HepG2 (cell line): ENCODE results near the gene MRPL43. TPM values are rescaled to one million over a fixed set of nuclear protein-coding genes. Genes with fewer than 3 reads are reported as not detected.

Experiments
- ATAC-seq: fragments of 200-7000 bp; cut with Tn5 transposase; 3 replicates; pipeline ENCODE4 v1.9.1; 2020; ENCODE audit warnings: mild to moderate bottlenecking, moderate library complexity
- BruUV-seq: library from RNA; stranded (reverse); fragments of 400-500 nt; replicated peaks from 2 replicates; lab custom pipeline; 2021; lab: Mats Ljungman, UMichigan
- CTCF ChIA-PET: fragments of 300-600 bp; formaldehyde crosslinking; extraction: SDS; loops from one replicate; lab custom pipeline; 2021; ENCODE audit warnings: low total read pairs, inconsistent platforms, low intra/inter-chr PET ratio; lab: Yijun Ruan, JAX
- POLR2A ChIA-PET: fragments of 350-600 bp; sonication (Branson Sonifier 250); formaldehyde crosslinking; loops from one replicate; lab custom pipeline; 2020; ENCODE audit warnings: antibody characterized with exemption, inconsistent platforms; lab: Yijun Ruan, JAX
- DNase-seq: peaks from one replicate; pipeline ENCODE4 v3.0.0-alpha.2; 2015; ENCODE audit warnings: low spot score
- FAIRE-seq: peaks from 3 replicates; lab custom pipeline; 2011; peaks lifted over from hg19 to GRCh38; lab: Jason Lieb, UNC
- H2AFZ ChIP-seq: one replicate; pipeline ENCODE4 v1.6.1; 2011; ENCODE audit warnings: low read length, inconsistent platforms
- H3K27ac ChIP-seq: fragments of 300-600 bp; 3 replicates; pipeline ENCODE4 v1.8.0; 2011; ENCODE audit warnings: mixed run types, mild to moderate bottlenecking, mixed read lengths, low read length, inconsistent platforms; ENCODE audit not compliant: insufficient read depth; ENCODE audit errors: extremely low read length
- H3K27me3 ChIP-seq, 2 experiments: fragments of 200-600 bp in 1 of 2; 2 replicates in 1 of 2; 3 replicates in 1 of 2; pipeline versions ENCODE4 v1.6.0 to v1.8.0; 2011; ENCODE audit warnings: low read length in 2 of 2, mild to moderate bottlenecking in 2 of 2, moderate library complexity in 2 of 2, inconsistent platforms in 1 of 2; ENCODE audit not compliant: insufficient read depth in 2 of 2, control insufficient read depth in 1 of 2
- H3K36me3 ChIP-seq, 2 experiments: fragments of 200-600 bp in 1 of 2; replicated peaks in 1 of 2; 2 replicates in 1 of 2; 3 replicates in 1 of 2; pipeline versions ENCODE4 v1.5.1 to v1.8.0; 2011; ENCODE audit warnings: low read length in 2 of 2, inconsistent platforms in 1 of 2; ENCODE audit not compliant: insufficient read depth in 2 of 2, control insufficient read depth in 1 of 2
- H3K4me1 ChIP-seq: 2 replicates; pipeline ENCODE4 v1.5.1; 2012; ENCODE audit warnings: low read length, inconsistent platforms; ENCODE audit not compliant: insufficient read depth
- H3K4me2 ChIP-seq: 2 replicates; pipeline ENCODE4 v1.6.0; 2011; ENCODE audit warnings: low read depth, low read length, inconsistent platforms
- H3K4me3 ChIP-seq, 3 experiments: fragments of 200-600 bp in 1 of 3; sonication (generic), shearing (Covaris generic) in 1 of 3; replicated peaks in 1 of 3; 2 replicates each; pipeline ENCODE4 v1.5.1; 2011 to 2016; ENCODE audit warnings: low read length in 3 of 3, inconsistent platforms in 2 of 3, low read depth in 2 of 3, mild to moderate bottlenecking in 2 of 3, control low read depth in 1 of 3, mixed read lengths in 1 of 3; ENCODE audit not compliant: insufficient read depth in 1 of 3
- H3K79me2 ChIP-seq: one replicate; pipeline ENCODE4 v1.6.1; 2011; ENCODE audit warnings: low read length, inconsistent platforms; ENCODE audit not compliant: insufficient read depth
- H3K9ac ChIP-seq: 2 replicates; pipeline ENCODE4 v1.6.0; 2011; ENCODE audit warnings: mild to moderate bottlenecking, low read depth, low read length, inconsistent platforms; ENCODE audit not compliant: insufficient read depth
- H3K9me3 ChIP-seq: 2 replicates; pipeline ENCODE4 v1.5.1; 2012; ENCODE audit warnings: mild to moderate bottlenecking, low read length
- H4K20me1 ChIP-seq: 2 replicates; pipeline ENCODE4 v1.6.0; 2011; ENCODE audit warnings: inconsistent platforms, mild to moderate bottlenecking, low read length, moderate library complexity; ENCODE audit not compliant: insufficient read depth
- AGO2 ChIP-seq: fragments of 200-400 bp; formaldehyde crosslinking; optimal IDR thresholded peaks from 2 replicates; pipeline ENCODE3; 2017; ENCODE audit warnings: mild to moderate bottlenecking, low read depth, low read length, moderate library complexity
- POLR2AphosphoS5 ChIP-seq: IDR thresholded peaks from 2 replicates; pipeline ENCODE4 v1.6.1; 2012; ENCODE audit warnings: low read depth, low read length
- RBFOX2 ChIP-seq: fragments of 200-400 bp; formaldehyde crosslinking; IDR thresholded peaks from 2 replicates; pipeline ENCODE4 v1.6.1; 2017; ENCODE audit warnings: low read depth, mild to moderate bottlenecking, low read length
- ZBTB7B ChIP-seq: sonication (generic); formaldehyde crosslinking; IDR thresholded peaks from 2 replicates; pipeline ENCODE4 v1.4.0; 2020; ENCODE audit warnings: missing genetic modification reagents
- ZNF629 ChIP-seq: sonication (generic); formaldehyde crosslinking; conservative IDR thresholded peaks from 2 replicates; pipeline ENCODE4 v1.5.0; 2020; ENCODE audit warnings: missing genetic modification reagents
- WGBS: methylation state at CpG from one replicate; pipeline ENCODE4 v1.1.6; 2017; ENCODE audit warnings: low lambda C conversion rate; 5-methylcytosine and 5-hydroxymethylcytosine counted together
- in situ Hi-C: cut with HindIII; loops from 2 replicates; pipeline ENCODE4 v1.10.0; 2017; ENCODE audit warnings: low pct_unique_long_range_greater_than_20kb; ENCODE audit not compliant: extremely low pct_ligation_motif_present
- intact Hi-C: fragments of 100-400 bp; cut with micrococcal nuclease; formaldehyde crosslinking; loops from one replicate; pipeline ENCODE4 v1.10.0; 2022; ENCODE audit not compliant: unreplicated experiment
- polyA plus RNA-seq, 8 experiments: library from polyadenylated mRNA; depleted of rRNA in 3 of 8; stranded (reverse) in 7 of 8; unstranded in 1 of 8; fragments of >200 nt; fragmentation: Illumina TruSeq in 4 of 8; extraction: Trizol in 4 of 8; gene quantifications; 2 replicates each; pipeline versions ENCODE4 v1.2.1 to v1.2.3, GENCODE V29; 2011 to 2016; ENCODE audit warnings: low read depth in 4 of 8, missing spikeins in 1 of 8, mixed read lengths in 1 of 8; ENCODE audit not compliant: insufficient read depth in 1 of 8
- total RNA-seq, 5 experiments: library from RNA; depleted of rRNA; stranded (reverse); fragments of >200 nt; fragmentation: Illumina TruSeq; extraction: Trizol; gene quantifications; 2 replicates each; pipeline ENCODE4 v1.2.3, GENCODE V29; 2016; ENCODE audit warnings: low read depth in 1 of 5
- TF ChIP-seq, protein P1 (sequence below): IDR thresholded peaks from 2 replicates; pipeline ENCODE4 v1.6.1; 2016; ENCODE audit warnings: low read depth

Gene MRPL43
- total and polyA plus RNA-seq, 2 of the 13 experiments (the other 11 are each of a cell fraction or from before 2014, with no cell fraction given): 71.0 to 73.7 TPM

DNA sequence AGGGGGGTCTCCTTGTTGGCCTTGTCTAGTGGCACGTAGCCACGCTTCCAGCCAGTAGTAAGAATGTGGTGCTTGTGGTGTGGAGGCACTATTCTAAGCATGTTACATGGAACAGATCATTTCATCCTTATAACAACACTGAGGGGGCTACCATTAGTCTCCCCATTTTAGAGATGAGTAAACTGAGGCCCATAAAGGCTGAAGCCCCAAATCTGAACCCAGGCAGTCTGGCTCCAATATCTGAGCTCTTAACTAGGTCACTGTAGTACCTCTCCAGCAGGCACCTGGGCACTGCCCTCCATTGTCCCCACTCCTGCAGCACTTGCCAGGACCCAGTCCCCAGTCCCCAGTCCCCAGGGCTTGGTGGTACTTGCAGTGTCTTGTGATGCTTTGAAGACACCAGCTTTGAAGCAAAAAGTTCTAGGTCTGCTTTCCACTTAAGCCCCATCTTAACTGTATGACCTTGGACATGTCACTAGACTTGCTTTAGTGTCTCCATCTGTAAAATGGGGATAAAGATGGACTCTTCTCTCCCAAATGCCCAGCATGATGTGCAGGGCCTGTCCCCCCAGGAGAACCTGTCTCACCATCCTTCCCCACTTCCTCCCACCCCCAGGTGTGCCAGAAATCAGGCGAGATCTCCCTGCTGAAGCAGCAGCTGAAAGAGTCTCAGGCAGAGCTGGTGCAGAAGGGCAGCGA lies 18.7 kb upstream of the MRPL43 start:
- no peak for ATAC-seq
- 93% methylated on average over 4 of the region's 4 CpGs for WGBS
- ChIA-PET POLR2A (interaction anchor here (0.9 to 7.1 kb wide), 2 partner anchors 6 to 19 kb away, joined by 3 to 124 read pairs; partner anchors contain the start of genes LZTS2, MRPL43 and TWNK), CTCF (no interaction called here)
- no peak overlapping the region for H2AFZ ChIP-seq
- H3K4me2 ChIP-seq: no peak overlapping the region
- H3K9me3 ChIP-seq: no peaks in the 10 kb centered on the region
- no peak overlapping the region for H3K9ac ChIP-seq
- DNase-seq: no peak
- TF ChIP-seq ZBTB7B (CRISPR knock-in tag): no peak
- TF ChIP-seq POLR2AphosphoS5: 0 out of 2 replicates have a peak, but pooled peaks have one; percentile 16
- TF ChIP-seq ZNF629 (CRISPR knock-in tag): peak; percentile 81
- H3K4me3 ChIP-seq: no peak overlapping the region
- H3K27me3 ChIP-seq: no peaks in the 10 kb centered on the region
- H3K27ac ChIP-seq: no peak overlapping the region
- H3K79me2 ChIP-seq: peaks cover 14% of the 10 kb centered on the region
- no peaks in the 10 kb centered on the region; the same call in 1 of the 2 replicates for H4K20me1 ChIP-seq
- peaks cover 53% of the 10 kb centered on the region for H3K4me1 ChIP-seq
- in situ Hi-C loops: no loop called here
- BruUV-seq: no TSS peak
- peaks cover 17 to 43% of the 10 kb centered on the region in 2 experiments; a peak in 4 of 5 replicates for H3K36me3 ChIP-seq
- no peak for FAIRE-seq
- intact Hi-C loops: no loop called here

DNA sequence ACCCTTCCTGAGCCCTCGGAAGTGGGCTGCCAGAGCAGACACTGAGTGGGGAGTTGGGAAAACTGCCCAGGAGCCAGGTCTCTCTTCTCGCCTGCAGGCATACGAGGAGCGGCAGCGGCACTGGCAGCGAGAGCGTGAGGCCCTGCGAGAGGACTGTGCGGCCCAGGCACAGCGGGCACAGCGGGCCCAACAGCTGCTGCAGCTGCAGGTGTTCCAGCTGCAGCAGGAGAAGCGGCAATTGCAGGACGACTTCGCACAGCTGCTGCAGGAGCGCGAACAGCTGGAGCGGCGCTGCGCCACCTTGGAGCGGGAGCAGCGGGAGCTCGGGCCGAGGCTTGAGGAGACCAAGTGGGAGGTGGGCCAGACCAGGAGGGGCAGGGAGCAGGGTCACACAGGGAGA lies 18.1 kb upstream of the MRPL43 start:
- BruUV-seq: no TSS peak
- WGBS: over 99% methylated on average over 18 of the region's 23 CpGs
- no peak overlapping the region for H3K9ac ChIP-seq
- FAIRE-seq: no peak
- TF ChIP-seq, protein P1, sequence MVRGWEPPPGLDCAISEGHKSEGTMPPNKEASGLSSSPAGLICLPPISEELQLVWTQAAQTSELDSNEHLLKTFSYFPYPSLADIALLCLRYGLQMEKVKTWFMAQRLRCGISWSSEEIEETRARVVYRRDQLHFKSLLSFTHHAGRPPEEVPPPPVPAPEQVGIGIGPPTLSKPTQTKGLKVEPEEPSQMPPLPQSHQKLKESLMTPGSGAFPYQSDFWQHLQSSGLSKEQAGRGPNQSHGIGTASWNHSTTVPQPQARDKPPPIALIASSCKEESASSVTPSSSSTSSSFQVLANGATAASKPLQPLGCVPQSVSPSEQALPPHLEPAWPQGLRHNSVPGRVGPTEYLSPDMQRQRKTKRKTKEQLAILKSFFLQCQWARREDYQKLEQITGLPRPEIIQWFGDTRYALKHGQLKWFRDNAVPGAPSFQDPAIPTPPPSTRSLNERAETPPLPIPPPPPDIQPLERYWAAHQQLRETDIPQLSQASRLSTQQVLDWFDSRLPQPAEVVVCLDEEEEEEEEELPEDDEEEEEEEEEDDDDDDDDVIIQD: no peak
- peak; percentile 79 for TF ChIP-seq AGO2
- peak; percentile 64 for TF ChIP-seq RBFOX2
- H3K4me1 ChIP-seq: peaks cover 53% of the 10 kb centered on the region
- no peak overlapping the region for H3K27ac ChIP-seq
- peaks cover 17 to 43% of the 10 kb centered on the region in 2 experiments; a peak in 4 of 5 replicates for H3K36me3 ChIP-seq
- DNase-seq: no peak
- H3K79me2 ChIP-seq: peaks cover 21% of the 10 kb centered on the region
- ChIA-PET POLR2A (no interaction called here), CTCF (no interaction called here)
- no peak for ATAC-seq
- H3K9me3 ChIP-seq: no peaks in the 10 kb centered on the region
- H3K4me2 ChIP-seq: no peak overlapping the region
- intact Hi-C loops: no loop called here
- no peak overlapping the region for H3K4me3 ChIP-seq
- no peaks in the 10 kb centered on the region; the same call in 1 of the 2 replicates for H4K20me1 ChIP-seq
- in situ Hi-C loops: no loop called here
- no peak overlapping the region for H2AFZ ChIP-seq
- H3K27me3 ChIP-seq: no peaks in the 10 kb centered on the region
